Lower lobe of right lung (tissue), 2 donors: ENCODE measurements around the gene DCLK2. TPM values are rescaled to one million over a fixed set of nuclear protein-coding genes. Genes with fewer than 3 reads are reported as not detected.
"Not testable (repeated sequence)": the region's sequence is repeated elsewhere in the genome, so short reads cannot be mapped to it uniquely, and the experiment has no call there.

Experiments
- ATAC-seq, 2 donors: fragments of 200-7000 bp; cut with Tn5 transposase; one replicate each; pipeline ENCODE4 v1.9.1; 2020 to 2022; ENCODE audit warnings: mild to moderate bottlenecking in 2 of 2, moderate library complexity in 2 of 2
- DNase-seq: peaks from one replicate; pipeline ENCODE4 v3.0.0-alpha.2; 2020
- H3K27ac ChIP-seq: fragments of 200-600 bp; one replicate; pipeline ENCODE4 v1.8.0; 2022
- H3K27me3 ChIP-seq: fragments of 200-600 bp; one replicate; pipeline ENCODE4 v1.8.0; 2022; ENCODE audit warnings: low read depth
- H3K36me3 ChIP-seq: fragments of 200-600 bp; one replicate; pipeline ENCODE4 v1.8.0; 2022; ENCODE audit warnings: mild to moderate bottlenecking
- H3K4me1 ChIP-seq: fragments of 200-600 bp; one replicate; pipeline ENCODE4 v1.8.0; 2022
- H3K4me3 ChIP-seq: fragments of 200-600 bp; one replicate; pipeline ENCODE4 v1.8.0; 2022; ENCODE audit warnings: mild to moderate bottlenecking
- H3K9me3 ChIP-seq: fragments of 200-600 bp; one replicate; pipeline ENCODE4 v1.8.0; 2022
- intact Hi-C: fragments of 100-400 bp; cut with DNase I; formaldehyde crosslinking; loops from one replicate; pipeline ENCODE4 v1.11.0; 2022
- total RNA-seq: library from RNA; stranded (reverse); fragmentation: NEBNext Ultra II Directional; extraction: Animal tissue kit (Norgen Biotek cat#: 25700); gene quantifications from one replicate; pipeline ENCODE4 v1.2.1, GENCODE V29; 2021
- TF ChIP-seq, protein P1 (sequence below): fragments of 200-600 bp; IDR thresholded peaks from one replicate; pipeline ENCODE4 v1.8.0; 2022; ENCODE audit warnings: antibody characterized with exemption, mild to moderate bottlenecking
- donor health status: DM: no; HTN: yes; CAD: no; lungs with severe emphysema.

Gene DCLK2
- total RNA-seq, 1 donor from 2014 or later = 2.9 TPM

GRCh38 chr4:150160473-150160872 is 82.2 kb downstream of the DCLK2 start:
- Histone ChIP-seq H3K36me3 (no peaks in the 10 kb centered on the region), H3K27ac (no peak overlapping the region), H3K27me3 (no peaks in the 10 kb centered on the region), H3K4me1 (no peaks in the 10 kb centered on the region), H3K4me3 (no peak overlapping the region), H3K9me3 (no peaks in the 10 kb centered on the region)
- TF ChIP-seq, protein P1, sequence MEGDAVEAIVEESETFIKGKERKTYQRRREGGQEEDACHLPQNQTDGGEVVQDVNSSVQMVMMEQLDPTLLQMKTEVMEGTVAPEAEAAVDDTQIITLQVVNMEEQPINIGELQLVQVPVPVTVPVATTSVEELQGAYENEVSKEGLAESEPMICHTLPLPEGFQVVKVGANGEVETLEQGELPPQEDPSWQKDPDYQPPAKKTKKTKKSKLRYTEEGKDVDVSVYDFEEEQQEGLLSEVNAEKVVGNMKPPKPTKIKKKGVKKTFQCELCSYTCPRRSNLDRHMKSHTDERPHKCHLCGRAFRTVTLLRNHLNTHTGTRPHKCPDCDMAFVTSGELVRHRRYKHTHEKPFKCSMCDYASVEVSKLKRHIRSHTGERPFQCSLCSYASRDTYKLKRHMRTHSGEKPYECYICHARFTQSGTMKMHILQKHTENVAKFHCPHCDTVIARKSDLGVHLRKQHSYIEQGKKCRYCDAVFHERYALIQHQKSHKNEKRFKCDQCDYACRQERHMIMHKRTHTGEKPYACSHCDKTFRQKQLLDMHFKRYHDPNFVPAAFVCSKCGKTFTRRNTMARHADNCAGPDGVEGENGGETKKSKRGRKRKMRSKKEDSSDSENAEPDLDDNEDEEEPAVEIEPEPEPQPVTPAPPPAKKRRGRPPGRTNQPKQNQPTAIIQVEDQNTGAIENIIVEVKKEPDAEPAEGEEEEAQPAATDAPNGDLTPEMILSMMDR = no peak
- DNase-seq (no peak), ATAC-seq (no peak)
- intact Hi-C loops = no loop called here

- Histone ChIP-seq H3K36me3 (no peaks in the 10 kb centered on the region), H3K9me3 (no peaks in the 10 kb centered on the region), H3K4me3 (no peak overlapping the region), H3K27me3 (no peaks in the 10 kb centered on the region), H3K27ac (no peak overlapping the region), H3K4me1 (no peaks in the 10 kb centered on the region)
- intact Hi-C loops = no loop called here
- TF ChIP-seq, protein P1 = no peak
- DNase-seq = no peak
- no peak for ATAC-seq
These were observed 82.9 kb downstream of the DCLK2 start for GRCh38 chr4:150161109-150161508.

- H3K9me3 ChIP-seq, DNase-seq, intact Hi-C loops, ATAC-seq, H3K27me3 ChIP-seq, H3K27ac ChIP-seq, H3K36me3 ChIP-seq, H3K4me3 ChIP-seq, H3K4me1 ChIP-seq: not testable (repeated sequence)
These were observed 83.8 kb downstream of the DCLK2 start for GRCh38 chr4:150162020-150162419.

GRCh38 chr4:150164055-150164454 is 85.8 kb downstream of the DCLK2 start:
- TF ChIP-seq, protein P1 = no peak
- no peak overlapping the region for H3K4me3 ChIP-seq
- no peaks in the 10 kb centered on the region for H3K36me3 ChIP-seq
- no peaks in the 10 kb centered on the region for H3K9me3 ChIP-seq
- H3K27ac ChIP-seq = no peak overlapping the region
- no peak for DNase-seq
- no peaks in the 10 kb centered on the region for H3K4me1 ChIP-seq
- no peak for ATAC-seq
- H3K27me3 ChIP-seq = no peaks in the 10 kb centered on the region
- intact Hi-C loops = no loop called here

- ATAC-seq (no peak), DNase-seq (no peak)
- no peak overlapping the region for H3K4me3 ChIP-seq
- H3K36me3 ChIP-seq = no peaks in the 10 kb centered on the region
- intact Hi-C loops = no loop called here
- no peaks in the 10 kb centered on the region for H3K4me1 ChIP-seq
- H3K27me3 ChIP-seq = no peaks in the 10 kb centered on the region
- TF ChIP-seq, protein P1 = no peak
- no peak overlapping the region for H3K27ac ChIP-seq
- H3K9me3 ChIP-seq = no peaks in the 10 kb centered on the region
These were observed 86.8 kb downstream of the DCLK2 start for GRCh38 chr4:150164956-150165629.

DNA sequence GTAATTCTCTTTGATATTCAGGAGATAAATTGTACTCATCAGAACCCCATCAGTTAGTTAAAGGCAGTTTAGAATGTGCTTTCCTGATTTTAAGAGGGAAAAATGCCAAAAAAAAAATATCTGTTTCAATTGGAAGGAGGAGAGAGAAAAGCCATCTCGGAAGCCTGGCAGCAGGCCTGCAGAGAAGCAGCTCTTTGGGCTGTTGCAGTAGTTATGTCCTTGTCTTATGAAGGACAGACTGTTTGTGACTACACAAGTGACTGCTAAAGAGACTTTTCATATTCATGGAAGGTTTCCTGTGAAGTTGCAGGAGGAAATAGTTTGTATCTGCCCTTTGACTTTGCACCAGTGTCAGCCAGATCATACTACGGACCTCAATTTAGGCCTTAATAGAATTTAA is 88.8 kb downstream of the DCLK2 start:
- TF ChIP-seq, protein P1 = no peak
- H3K27me3 ChIP-seq = no peaks in the 10 kb centered on the region
- intact Hi-C loops = no loop called here
- no peaks in the 10 kb centered on the region for H3K4me1 ChIP-seq
- H3K9me3 ChIP-seq = no peaks in the 10 kb centered on the region
- no peak for ATAC-seq
- no peaks in the 10 kb centered on the region for H3K36me3 ChIP-seq
- DNase-seq = no peak
- H3K4me3 ChIP-seq = no peak overlapping the region
- no peak overlapping the region for H3K27ac ChIP-seq
